DND-41 (cell line): Measurements from ENCODE around the gene CCDC171.

Source experiments
- CTCF ChIP-seq: IDR thresholded peaks from 2 replicates; pipeline ENCODE4 v1.5.1; 2012; ENCODE audit warnings: borderline replicate concordance, low read length, moderate library complexity, mild to moderate bottlenecking; ENCODE audit not compliant: poor library complexity, severe bottlenecking; ENCODE audit errors: extremely low read depth
- EZH2 ChIP-seq: IDR thresholded peaks from 3 replicates; pipeline ENCODE4 v1.6.1; 2012; ENCODE audit warnings: borderline replicate concordance, low read depth, mild to moderate bottlenecking, moderate library complexity, low read length, inconsistent platforms; ENCODE audit not compliant: severe bottlenecking

GRCh38 chr9:15529566-15530324 is 23.1 kb upstream of the CCDC171 start:
- TF ChIP-seq CTCF (no peak), EZH2 (no peak)
